Cardiac muscle cell (in vitro differentiated cells and primary cell): Measurements from ENCODE around the gene PEX11G. TPM values are rescaled to one million over a fixed set of nuclear protein-coding genes. Genes with fewer than 3 reads are reported as not detected.

Experiments
- DNase-seq, 2 donors: peaks; one replicate each; pipeline versions ENCODE4 v3.0.0 to v3.0.0-alpha.2; 2010 to 2017; ENCODE audit warnings: low read depth in 1 of 2, low spot score in 1 of 2
- H3K27ac ChIP-seq: fragments of 200-600 bp; sonication (generic); 2 replicates; pipeline ENCODE4 v1.5.1; 2016
- H3K27me3 ChIP-seq: fragments of 200-600 bp; sonication (generic); 2 replicates; pipeline ENCODE4 v1.6.0; 2016; ENCODE audit warnings: control low read depth
- H3K36me3 ChIP-seq: fragments of 200-600 bp; sonication (generic); 2 replicates; pipeline ENCODE4 v1.5.1; 2016; ENCODE audit warnings: control low read depth
- H3K4me1 ChIP-seq: fragments of 200-600 bp; sonication (generic); 2 replicates; pipeline ENCODE4 v1.8.1; 2017; ENCODE audit warnings: low read depth, mild to moderate bottlenecking, mixed run types
- H3K4me3 ChIP-seq: fragments of 200-600 bp; sonication (generic); 2 replicates; pipeline ENCODE4 v1.5.1; 2016; ENCODE audit warnings: mild to moderate bottlenecking
- H3K9me3 ChIP-seq: fragments of 200-600 bp; sonication (generic); 2 replicates; pipeline ENCODE4 v1.5.1; 2017; ENCODE audit warnings: low read depth, mild to moderate bottlenecking, control low read depth
- CTCF ChIP-seq: IDR thresholded peaks from 2 replicates; pipeline ENCODE4 v1.5.1; 2012; ENCODE audit warnings: low read depth, mild to moderate bottlenecking, low read length
- polyA plus RNA-seq: library from polyadenylated mRNA; unstranded; fragments of >200 nt; fragmentation: Nextera tagmentation; extraction: Ambion mirVana; gene quantifications from 2 replicates; pipeline ENCODE4 v1.2.1, GENCODE V29; 2016
- total RNA-seq: library from RNA; depleted of rRNA; stranded (reverse); fragments of >200 nt; gene quantifications from 2 replicates; pipeline ENCODE4 v1.2.3, GENCODE V29; 2016

PEX11G gene
- total and polyA plus RNA-seq, 2 experiments from 2014 or later, result 6.1 to 6.5 TPM

GRCh38 chr19:7482584-7483439, 6.0 kb downstream of the PEX11G start:
- Histone ChIP-seq H3K36me3 (no peaks in the 10 kb centered on the region), H3K27me3 (no peaks in the 10 kb centered on the region), H3K4me1 (peaks cover 4% of the 10 kb centered on the region), H3K4me3 (no peak overlapping the region), H3K27ac (no peak overlapping the region), H3K9me3 (no peaks in the 10 kb centered on the region)
- TF ChIP-seq CTCF, result no peak
- peak in 1 of 2 donors; percentile 38 for DNase-seq

GRCh38 chr19:7480970-7481255, 7.9 kb downstream of the PEX11G start:
- no peaks in the 10 kb centered on the region for H3K27me3 ChIP-seq
- no peaks in the 10 kb centered on the region for H3K36me3 ChIP-seq
- no peaks in the 10 kb centered on the region for H3K9me3 ChIP-seq
- no peak overlapping the region for H3K4me3 ChIP-seq
- DNase-seq, result no peak
- no peak overlapping the region for H3K27ac ChIP-seq
- TF ChIP-seq CTCF, result no peak
- H3K4me1 ChIP-seq, result peaks cover 4% of the 10 kb centered on the region

- peaks cover 4% of the 10 kb centered on the region for H3K4me1 ChIP-seq
- no peaks in the 10 kb centered on the region for H3K9me3 ChIP-seq
- H3K4me3 ChIP-seq, result no peak overlapping the region
- no peaks in the 10 kb centered on the region for H3K36me3 ChIP-seq
- no peak for TF ChIP-seq CTCF
- no peak for DNase-seq
- no peaks in the 10 kb centered on the region for H3K27me3 ChIP-seq
- H3K27ac ChIP-seq, result no peak overlapping the region
Observed at GRCh38 chr19:7480222-7480969, 8.4 kb downstream of the PEX11G start.

GRCh38 chr19:7478843-7479227, 10.0 kb downstream of the PEX11G start:
- Histone ChIP-seq H3K4me1 (peaks cover 4% of the 10 kb centered on the region), H3K9me3 (no peaks in the 10 kb centered on the region), H3K36me3 (no peaks in the 10 kb centered on the region), H3K4me3 (no peak overlapping the region), H3K27me3 (no peaks in the 10 kb centered on the region), H3K27ac (no peak overlapping the region)
- TF ChIP-seq CTCF, result no peak
- no peak for DNase-seq

GRCh38 chr19:7478173-7478842, 10.5 kb downstream of the PEX11G start:
- Histone ChIP-seq H3K9me3 (no peaks in the 10 kb centered on the region), H3K36me3 (no peaks in the 10 kb centered on the region), H3K4me3 (no peak overlapping the region), H3K4me1 (peaks cover 4% of the 10 kb centered on the region), H3K27me3 (no peaks in the 10 kb centered on the region), H3K27ac (no peak overlapping the region)
- TF ChIP-seq CTCF, result no peak
- no peak for DNase-seq
